NCI-H2029 treated with DMSO at 0.1 percent for 48 hours (cell line): ENCODE data around the gene CPA5.

Experiments used
- DNase-seq: peaks from one replicate; lab custom pipeline; 2025; lab: John Stamatoyannopoulos, UW

Gene CPA5

DNA sequence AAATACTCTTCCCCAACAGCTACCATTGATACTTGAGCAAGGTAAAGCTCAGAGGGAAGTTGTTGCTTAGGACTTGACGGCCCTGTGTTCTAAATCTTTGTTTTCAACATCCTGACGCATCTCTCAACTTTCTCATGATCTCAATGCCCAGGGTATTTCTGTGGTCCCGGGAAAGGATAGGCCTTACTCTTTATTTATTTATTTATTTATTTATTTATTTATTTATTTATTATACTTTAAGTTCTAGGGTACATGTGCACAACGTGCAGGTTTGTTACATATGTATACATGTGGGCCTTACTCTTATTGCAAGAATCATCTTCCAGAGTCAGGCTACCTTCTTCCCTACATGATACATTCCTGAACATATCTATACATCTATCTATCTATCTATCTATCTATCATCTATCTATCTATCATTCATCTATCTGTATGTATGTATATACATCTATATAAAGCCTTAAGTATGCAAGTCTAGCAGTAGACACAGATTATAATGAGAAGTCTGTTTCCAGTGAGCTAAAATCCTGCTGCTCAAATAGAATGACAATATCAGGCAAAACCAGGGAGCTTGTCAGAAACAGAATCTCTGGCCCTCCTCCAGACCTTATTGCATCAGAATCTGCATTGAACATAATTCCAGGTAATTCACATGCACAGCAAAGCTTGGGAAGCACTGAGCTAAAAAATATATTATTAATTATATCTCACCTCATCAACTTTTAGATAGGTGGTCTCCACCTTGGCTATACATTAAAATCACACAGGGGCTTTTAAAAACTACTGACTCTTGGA lies 12.2 kb upstream of the CPA5 start:
- DNase-seq: no peak

DNA sequence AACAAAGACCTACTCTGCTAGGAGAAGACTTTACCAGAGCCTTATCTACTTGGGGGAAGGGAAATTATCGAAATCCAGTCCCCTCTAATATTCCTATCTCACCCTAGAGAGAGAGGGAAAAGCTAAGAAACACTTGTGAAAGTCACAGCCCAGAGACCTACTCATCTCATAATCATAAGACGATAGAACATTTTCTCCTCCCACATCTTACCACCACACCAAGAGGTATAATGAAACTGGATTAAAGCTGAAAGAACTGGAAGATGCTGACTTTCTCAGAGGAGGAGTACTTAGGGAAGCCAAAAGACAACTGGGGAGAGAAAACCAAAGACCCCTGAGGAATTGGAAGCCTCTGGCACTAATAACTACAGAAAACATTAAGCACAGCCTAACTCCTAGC lies 10.8 kb upstream of the CPA5 start:
- no peak for DNase-seq

DNA sequence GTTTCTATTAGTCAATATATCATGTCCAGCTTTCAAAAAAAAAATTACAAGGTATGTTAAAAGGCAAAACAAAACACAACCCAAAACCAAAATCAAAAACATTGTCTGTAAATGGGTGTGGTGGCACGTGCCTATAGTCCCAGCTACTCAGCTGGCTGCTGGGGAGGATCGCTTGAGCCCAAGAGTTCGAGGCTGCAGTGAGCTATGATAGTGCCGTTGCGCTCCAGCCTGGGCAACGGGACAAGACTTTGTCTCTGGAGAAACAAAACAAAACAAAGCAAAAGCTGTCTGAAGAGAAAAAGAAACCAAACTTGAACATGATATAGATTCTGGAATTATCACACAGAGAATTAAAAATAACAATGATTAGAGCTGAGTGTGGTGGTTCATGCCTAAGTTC lies 10.3 kb upstream of the CPA5 start:
- no peak for DNase-seq

DNA sequence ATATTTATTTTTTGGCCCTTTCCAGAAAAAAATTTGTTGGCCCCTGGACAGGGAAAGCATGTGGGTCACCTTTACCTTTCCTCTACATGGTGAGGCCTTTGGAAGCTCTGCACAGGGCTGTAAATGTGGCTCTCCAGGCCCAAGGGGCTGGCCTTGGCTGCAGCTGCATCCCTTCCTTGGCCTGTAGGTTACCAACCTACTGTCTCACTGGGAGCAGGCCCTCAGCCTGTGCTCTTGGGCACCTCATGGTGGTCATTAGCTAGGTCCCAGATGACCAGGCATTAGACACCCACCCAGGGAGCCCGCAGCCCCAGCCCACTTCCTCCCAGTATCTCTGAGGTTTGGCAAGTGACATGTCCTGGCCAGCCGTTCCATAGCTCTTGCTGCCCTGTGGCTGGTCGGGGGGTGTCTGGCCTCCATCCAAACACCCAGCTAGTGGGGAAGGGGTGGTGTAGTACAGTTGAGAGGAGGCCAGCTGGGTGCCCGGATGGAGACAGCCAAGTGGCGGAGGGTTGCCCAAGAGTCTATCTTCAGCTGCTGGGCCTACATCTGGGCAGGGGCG lies 7.1 kb upstream of the CPA5 start:
- no peak for DNase-seq

DNA sequence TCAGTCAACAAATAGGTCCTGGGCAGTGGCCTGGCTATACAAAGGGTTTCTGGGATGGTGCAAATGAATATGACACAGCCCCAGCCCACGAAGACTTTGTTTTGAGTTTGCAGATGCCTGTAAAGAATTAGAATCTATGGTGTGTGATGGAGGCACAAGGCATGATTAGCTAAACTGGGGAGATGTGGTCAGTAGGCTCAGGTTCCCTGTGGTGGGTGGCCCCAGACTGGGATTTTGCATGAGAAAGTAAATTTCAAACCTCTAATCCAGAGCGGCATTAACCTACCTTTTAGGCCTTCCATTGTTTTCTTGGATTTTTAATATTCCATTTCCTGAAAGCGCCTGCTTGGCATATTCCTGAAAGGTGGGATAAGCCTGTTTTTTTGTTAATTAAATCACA lies 6.4 kb upstream of the CPA5 start:
- DNase-seq: no peak

DNA sequence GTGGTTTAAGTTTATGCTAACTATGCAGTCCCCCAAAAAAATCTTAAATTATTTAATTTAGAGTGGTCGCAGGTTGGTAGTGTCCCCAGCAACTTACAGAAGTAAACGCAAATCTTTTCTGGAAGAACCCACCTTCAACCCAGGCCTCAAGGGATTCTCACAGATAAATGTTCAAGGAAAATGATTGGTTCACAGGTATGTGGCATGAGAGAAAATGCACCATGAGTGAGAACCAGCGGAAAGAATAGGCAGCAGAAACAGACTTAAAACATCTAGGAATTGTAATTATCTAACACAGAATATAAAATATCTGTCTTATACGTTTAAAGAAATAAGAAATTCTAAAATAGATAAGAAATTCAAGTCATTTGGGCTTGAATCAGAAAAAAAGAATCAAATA lies 2.7 kb upstream of the CPA5 start:
- DNase-seq: no peak

DNA sequence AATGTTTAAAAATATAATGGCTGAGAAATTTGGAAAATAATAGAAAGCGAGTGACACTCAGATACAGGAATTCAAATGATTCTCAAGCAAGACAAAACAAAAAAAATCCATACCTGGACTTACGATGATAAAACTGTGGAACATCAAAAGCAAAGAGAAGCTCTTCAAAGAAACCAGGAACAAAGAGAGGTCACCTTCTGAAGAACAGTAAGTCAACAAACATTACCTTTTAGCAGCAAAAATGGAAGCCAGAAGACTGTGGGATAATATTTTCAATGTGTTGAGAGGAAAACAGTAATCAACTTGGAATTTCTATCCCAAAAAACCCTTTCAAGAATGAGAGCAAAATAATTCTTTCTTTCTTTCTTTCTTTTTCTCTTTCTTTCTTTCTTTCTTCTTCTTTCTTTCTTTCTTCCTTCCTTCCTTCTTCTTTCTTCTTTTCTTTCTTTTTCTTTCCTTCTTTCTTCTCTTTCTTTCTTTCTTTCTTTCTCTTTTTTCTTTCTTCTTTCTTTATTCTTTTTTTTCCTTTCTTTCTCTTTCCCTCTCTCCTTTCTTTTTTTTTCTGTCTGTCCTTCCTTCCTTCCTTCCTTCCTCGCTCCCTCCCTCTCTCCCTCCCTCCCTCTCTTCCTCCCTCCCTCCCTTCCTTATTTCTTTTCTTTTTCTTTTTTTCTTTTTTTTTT lies 1.8 kb upstream of the CPA5 start:
- no peak for DNase-seq

DNA sequence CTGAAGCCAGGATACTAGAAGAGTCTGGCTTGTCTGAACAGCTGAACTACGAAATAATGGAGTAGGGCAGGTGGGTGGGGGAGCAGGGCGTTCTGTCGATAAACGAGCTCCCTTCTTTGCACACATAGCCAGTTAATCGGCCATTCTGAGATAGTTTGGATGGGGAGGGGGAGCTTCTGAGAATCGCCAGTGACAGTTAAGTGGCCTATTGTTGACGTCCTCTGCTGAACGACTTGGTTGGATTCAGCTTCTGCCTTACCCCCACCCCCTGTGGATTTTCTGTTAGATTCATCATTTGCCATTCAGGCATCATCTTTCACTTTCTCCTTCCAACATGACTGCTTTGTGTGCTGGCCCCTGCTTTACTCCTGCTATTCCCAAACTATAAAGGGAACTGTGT lies 520 bp downstream of the CPA5 start:
- DNase-seq: peak; percentile 38

DNA sequence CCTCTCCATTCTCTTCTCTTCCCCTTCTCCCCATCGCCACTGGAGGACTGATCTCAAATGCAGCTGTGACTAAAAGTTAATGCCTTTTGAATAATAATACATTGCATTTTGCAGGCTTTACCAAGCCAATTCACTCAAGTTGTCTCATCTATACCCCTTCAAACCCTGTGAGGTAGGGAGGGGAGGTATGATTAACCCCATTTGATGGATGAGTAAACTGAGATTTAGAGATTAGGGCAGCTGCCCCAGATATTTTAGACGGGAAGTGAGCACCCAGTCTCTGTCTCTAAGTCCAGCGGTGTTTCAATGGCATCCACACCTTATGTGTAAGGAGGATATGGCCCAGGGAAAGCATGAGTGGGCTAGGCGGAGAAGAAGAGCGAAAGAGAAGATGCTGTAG lies 1.1 kb downstream of the CPA5 start:
- no peak for DNase-seq

DNA sequence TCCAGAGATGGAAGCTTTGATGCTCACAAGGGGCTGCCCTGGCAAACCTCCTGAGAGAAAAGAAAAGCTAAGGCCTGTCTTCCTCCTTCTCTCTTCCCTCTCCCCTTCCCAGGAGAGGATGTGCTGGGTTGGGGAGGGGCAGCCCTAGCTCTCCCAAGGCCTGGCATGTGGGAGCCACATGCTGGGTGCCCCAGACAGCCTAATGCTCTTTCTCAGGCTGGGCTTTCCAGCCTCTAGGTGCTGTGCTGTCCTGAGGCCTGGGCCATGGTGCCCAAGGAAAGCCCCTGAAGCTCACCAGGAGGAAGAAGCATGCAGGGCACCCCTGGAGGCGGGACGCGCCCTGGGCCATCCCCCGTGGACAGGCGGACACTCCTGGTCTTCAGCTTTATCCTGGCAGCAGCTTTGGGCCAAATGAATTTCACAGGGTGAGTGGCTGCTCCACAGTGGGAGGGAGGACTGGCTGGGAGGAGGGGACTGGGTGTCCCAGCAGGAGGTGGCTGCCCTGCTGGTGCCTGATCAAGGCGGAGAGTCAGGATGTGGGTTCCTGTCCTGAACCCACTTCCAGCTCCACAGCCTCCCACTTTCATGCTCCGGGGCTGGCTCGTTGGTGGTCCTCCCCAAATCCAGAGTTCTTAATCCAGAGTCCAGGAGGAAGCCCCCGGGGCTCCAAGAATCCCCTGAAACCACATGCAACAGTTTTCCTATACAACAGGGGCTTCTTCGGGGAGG lies 1.7 kb downstream of the CPA5 start:
- DNase-seq: no peak

DNA sequence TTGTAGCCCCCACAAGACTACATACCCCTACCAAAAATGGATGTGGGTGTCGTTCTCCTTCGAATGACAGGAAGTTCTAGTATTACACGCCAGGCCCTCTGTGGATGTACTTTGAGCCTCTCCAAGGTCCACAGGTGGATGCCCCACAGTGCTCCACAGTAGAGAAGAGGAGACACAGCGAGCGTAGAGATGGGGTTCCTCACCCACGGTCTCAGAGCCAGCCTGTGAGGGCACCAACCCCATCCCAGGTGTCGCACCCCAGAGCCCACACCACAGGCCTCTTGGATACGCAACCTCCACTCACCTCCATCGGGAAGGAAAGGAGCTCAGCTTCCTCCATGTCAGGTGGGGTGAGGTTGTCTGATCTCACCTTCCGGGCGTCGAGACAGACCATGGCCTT lies 2.3 kb downstream of the CPA5 start:
- no peak for DNase-seq

DNA sequence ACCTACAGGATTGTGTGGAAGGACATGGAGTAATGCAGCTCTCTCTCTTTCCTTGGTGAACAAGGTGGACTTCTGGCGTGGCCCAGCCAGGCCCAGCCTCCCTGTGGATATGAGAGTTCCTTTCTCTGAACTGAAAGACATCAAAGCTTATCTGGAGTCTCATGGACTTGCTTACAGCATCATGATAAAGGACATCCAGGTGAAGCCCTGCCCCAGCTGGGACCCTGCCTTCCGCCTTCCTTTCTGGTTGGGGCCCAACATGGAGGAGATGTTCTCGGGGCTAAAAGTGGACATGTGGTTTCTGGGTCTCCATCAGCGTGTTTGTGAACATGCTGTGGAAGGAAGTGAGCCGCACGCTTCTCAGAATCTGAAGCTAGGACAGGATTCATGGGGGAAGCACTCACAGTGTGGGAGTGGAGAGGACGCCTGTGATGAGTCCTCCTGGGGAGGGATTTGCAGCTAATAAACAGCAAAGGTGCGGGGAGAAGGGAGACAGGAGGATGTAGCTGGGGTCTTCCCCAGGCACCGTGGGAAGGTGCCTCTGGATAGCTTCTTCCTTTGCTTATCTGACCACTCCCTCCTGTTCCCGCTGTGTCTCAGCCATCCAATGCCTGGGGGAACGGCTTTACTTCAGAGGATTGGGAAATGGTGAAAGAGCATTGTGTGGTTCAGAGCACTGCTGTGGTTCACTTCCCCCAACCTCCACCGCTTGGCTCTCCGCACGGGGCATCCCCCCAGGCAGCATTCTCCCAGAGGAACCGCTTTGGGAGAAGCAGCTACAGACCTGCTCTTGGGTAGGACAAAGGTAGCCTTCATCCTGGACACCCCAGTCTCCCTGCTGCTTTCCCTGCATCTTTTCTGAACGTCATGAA lies 5.5 kb downstream of the CPA5 start:
- no peak for DNase-seq

DNA sequence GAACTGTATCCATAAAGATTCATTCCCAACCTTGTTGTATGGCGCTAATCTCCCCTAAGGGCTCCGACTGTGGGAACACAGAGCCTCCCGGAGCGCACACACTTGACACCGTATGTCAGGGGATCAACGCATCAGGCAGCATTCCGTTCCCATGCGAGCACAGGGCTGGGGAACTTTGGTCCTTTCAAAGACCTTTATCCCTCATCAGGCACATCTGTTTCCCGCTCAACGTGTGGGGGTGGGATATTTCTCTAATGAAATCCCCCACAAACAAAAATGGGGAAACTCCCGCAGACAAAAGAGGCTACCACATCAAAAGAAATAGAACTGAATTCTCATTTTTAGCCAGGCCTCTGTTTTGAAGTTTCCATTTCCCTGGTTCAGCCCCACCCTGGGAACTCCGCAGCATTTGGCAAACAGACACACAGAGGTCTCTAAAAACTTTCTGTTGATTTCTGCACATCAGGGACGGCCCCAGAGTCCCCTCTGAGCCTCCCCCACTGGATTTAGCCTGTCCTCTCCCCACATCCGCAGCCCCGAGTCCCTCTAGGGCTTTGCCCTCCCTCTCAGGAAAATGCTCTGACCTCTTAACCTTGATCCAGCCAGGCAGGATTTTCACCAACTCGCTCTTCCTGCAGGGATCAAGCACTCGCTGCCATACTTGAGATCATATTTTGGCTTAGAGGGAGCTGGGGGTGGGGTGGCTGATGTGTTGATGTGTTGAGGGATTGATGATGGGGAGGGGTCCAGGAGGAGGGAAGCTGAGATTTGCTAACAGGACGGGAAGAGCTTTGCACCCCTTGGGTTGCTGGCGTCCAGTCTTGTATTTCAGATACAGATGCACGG lies 6.6 kb downstream of the CPA5 start:
- no peak for DNase-seq

DNA sequence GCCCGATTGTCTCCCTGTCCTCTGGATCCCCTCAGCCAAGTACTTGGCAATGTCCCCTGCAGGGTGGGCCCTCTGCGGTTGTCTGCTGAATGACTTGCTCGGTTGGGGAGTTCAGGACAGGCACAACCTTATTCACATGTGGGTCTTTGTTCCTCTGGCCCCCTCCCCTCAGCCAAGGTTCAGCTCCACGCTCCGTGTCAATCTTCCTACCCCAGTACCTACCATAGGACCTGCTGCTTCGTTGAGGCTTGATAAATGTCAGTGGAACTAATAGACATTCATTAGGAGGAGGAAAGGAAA lies 7.1 kb downstream of the CPA5 start:
- no peak for DNase-seq

DNA sequence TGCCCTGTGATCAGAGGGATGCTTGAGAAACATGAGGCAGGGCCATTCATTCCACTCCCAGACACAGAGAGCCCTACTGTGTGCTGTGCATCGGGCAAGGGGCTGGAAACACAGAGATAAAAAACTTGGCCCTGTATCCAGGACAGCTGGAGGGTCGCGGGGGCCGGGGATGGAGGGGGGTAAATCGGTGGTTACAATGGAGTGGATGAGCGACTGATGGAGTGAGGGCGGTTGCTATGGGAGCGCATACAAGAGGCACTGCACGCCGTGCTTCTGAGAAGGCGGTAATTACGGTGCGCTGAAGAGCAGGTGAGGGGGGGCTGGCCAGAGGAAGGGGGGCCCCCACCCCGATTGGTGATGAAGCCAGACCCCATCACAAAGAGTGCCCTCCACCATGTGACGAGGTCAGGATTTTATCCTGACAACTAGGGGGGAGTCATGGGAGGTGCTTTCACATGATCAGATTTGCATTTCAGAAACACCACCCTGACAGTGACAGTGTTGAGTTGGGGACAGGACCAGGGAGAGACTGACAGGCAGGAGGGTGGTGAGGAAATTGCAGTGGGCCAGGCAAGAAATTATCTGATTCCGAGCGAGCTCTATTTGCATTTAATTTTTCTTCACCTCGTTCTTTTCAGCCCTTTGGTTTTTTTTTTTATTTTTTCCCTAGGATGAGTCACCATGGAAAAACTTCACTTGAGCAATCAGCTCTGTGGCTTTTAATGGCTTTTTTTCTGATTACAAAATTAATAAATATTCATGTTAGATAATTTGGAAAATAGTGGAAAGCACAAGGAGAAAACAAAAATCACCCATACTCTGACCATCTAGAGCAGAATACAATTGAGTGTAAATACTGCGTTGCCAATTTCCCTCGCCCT lies 7.8 kb downstream of the CPA5 start:
- no peak for DNase-seq

DNA sequence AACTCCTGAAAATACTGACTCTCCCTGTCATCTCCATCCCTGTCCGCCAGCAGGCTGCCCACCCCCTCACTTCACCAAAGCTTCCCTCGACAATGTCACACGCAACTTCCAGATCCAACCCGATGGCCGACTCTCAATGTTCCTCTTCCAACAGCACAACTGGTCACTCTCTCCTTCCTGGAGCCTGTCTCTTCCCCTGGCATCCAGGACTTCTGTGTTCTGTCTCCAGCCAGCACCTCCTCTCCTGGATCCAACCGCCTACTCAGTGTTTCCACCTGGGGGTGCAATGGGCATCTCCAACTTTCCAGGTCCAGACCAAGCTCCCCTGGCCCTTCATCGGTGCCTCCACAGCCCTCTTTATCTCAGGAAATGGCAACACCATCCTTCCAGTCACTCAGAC lies 8.6 kb downstream of the CPA5 start:
- DNase-seq: no peak

DNA sequence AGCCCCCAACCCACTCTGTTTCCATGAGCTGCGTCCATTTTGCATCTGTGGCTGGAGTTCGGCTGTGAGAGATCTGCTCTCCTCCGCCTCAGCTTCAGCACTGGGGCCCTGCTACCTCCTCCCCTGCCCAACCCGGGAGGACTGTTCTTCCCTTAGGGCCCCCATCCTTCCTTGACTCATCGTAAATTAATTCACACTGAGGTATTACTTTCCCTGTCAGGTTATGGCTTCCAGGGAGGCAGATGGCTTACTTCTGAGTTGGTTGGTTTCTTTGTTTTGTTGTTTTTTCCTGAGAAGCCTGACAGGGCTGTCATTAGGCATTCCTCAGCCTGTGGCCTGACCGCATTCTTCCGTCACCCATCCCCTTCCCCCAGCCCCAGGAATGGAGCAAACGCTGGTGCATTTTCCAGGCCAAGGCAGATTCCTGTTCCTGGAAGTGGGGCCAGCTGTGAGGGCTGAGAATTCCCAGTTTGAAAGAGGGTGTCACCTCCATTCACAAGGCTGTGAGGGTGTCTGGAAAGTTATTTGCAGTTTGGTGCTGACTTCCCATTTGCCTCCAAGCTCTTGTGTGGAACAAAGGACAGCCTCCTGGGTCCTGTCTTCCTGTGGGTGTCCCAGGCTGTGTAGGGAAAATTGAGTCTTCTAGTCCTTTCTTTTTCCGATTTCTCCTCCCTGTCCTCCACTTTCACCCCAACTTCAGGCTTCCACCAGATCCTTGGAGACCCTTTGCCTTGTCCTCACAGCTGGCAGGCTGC lies 11.7 kb downstream of the CPA5 start:
- no peak for DNase-seq

DNA sequence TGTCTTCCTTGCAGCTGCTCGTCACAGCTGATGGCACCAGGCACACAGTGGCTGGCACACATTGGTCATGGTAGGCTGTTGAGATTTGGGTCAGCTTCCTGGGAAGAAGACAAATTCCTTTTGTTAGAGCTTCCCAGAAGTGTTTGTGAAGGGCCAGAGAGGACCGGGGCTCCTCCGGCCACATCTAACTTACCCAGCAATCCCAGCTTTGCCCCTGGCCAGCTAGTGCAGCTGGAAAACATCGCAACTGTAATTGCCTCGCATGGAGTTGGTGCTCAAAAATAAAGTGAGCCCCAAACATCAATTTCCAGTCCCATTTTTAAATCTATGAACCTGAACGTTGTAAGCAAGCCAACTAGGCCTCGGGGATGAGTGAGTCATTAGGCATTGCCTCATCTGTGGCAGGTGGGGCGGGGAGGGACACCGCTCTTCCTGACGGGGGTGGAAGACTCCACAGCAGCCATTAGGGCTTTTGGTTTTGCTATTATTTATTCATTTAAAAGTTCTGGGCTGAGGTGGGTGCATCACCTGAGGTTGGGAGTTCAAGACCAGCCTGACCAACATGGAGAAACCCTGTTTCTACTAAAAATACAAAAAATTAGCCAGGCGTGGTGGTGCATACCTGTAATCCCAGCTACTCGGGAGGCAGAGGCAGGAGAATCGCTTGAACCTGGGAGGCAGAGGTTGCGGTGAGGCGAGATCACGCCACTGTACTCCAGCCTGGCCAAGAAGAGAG lies 12.4 kb downstream of the CPA5 start:
- DNase-seq: no peak

DNA sequence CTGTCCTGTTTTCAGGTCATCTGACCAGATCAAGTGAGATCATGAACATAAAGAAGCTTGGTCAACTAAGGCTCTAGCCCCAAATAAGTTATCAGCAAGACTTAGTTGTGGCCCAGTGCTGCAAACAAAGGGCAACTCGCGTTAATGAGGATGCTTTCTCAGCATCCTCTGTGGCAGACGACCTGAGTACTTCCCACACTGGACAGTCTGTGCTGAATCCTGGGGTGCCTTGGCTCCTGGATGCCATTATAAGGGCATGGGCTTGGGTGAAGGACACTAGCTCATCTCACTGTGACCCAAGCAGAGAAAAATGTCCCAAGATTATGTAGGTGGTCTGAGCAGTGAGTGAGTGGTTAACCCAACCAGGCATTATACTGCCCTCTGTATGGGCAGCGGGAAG lies 13.9 kb downstream of the CPA5 start:
- DNase-seq: no peak
